Common myeloid progenitor, CD34-positive (primary cell): ENCODE data around the gene PKD2L2.
"Not testable (repeated sequence)": the region's sequence is repeated elsewhere in the genome, so short reads cannot be mapped to it uniquely, and the experiment has no call there.

Source experiments
- CTCF ChIA-PET: fragments of 350-600 bp; sonication (Branson Sonifier 250); formaldehyde crosslinking; loops from one replicate; lab custom pipeline; 2021; ENCODE audit warnings: antibody characterized with exemption; lab: Charles Lee
- POLR2A ChIA-PET: fragments of 350-600 bp; sonication (Branson Sonifier 250); formaldehyde crosslinking; loops from one replicate; lab custom pipeline; 2021; ENCODE audit warnings: antibody characterized with exemption; lab: Charles Lee
- DNase-seq, 3 donors: peaks; one replicate each; pipeline versions ENCODE4 v3.0.0 to v3.0.0-alpha.2; 2013
- H3K27ac ChIP-seq, 2 experiments: 1 replicate in 1 of 2; 2 replicates in 1 of 2; pipeline ENCODE4 v1.7.0; 2013; ENCODE audit warnings: inconsistent platforms in 2 of 2, low read length in 2 of 2, mild to moderate bottlenecking in 2 of 2, low read depth in 1 of 2, moderate library complexity in 1 of 2; ENCODE audit not compliant: severe bottlenecking in 2 of 2, insufficient read depth in 1 of 2, poor library complexity in 1 of 2
- H3K27me3 ChIP-seq, 5 experiments: replicated peaks in 2 of 5; 1 replicate in 3 of 5; 2 replicates in 2 of 5; pipeline versions ENCODE4 v1.6.1 to v1.7.0; 2013; ENCODE audit warnings: low read length in 4 of 5, mild to moderate bottlenecking in 2 of 5, moderate library complexity in 2 of 5, inconsistent platforms in 1 of 5; ENCODE audit not compliant: insufficient read depth in 5 of 5, control insufficient read depth in 4 of 5
- H3K36me3 ChIP-seq, 4 experiments: 1 replicate in 2 of 4; 2 replicates in 2 of 4; pipeline versions ENCODE4 v1.6.1 to v1.7.0; 2013; ENCODE audit warnings: low read length in 3 of 4, control low read depth in 1 of 4, mild to moderate bottlenecking in 1 of 4; ENCODE audit not compliant: control insufficient read depth in 4 of 4, insufficient read depth in 4 of 4
- H3K4me1 ChIP-seq, 4 experiments: 1 replicate in 3 of 4; 2 replicates in 1 of 4; pipeline versions ENCODE4 v1.6.1 to v1.7.1; 2013; ENCODE audit warnings: low read length in 3 of 4, mild to moderate bottlenecking in 3 of 4, control low read depth in 1 of 4, inconsistent platforms in 1 of 4, moderate library complexity in 1 of 4; ENCODE audit not compliant: control insufficient read depth in 4 of 4, insufficient read depth in 4 of 4; ENCODE audit errors: control extremely low read depth in 1 of 4
- H3K4me3 ChIP-seq, 7 experiments: 1 replicate in 4 of 7; 2 replicates in 3 of 7; pipeline versions ENCODE4 v1.5.1 to v1.7.0; 2013; ENCODE audit warnings: mild to moderate bottlenecking in 7 of 7, low read length in 6 of 7, moderate library complexity in 6 of 7, inconsistent platforms in 2 of 7, low read depth in 2 of 7, control low read depth in 1 of 7; ENCODE audit not compliant: insufficient read depth in 4 of 7, control insufficient read depth in 1 of 7; ENCODE audit errors: extremely low read depth in 1 of 7
- H3K9me3 ChIP-seq, 5 experiments: 1 replicate in 4 of 5; 2 replicates in 1 of 5; pipeline versions ENCODE4 v1.6.1 to v1.7.1; 2013; ENCODE audit warnings: low read length in 4 of 5, mild to moderate bottlenecking in 2 of 5, inconsistent platforms in 1 of 5, low read depth in 1 of 5, moderate library complexity in 1 of 5; ENCODE audit not compliant: control insufficient read depth in 4 of 5, insufficient read depth in 2 of 5; ENCODE audit errors: control extremely low read depth in 1 of 5
- WGBS: methylation state at CpG from one replicate; pipeline ENCODE4 v1.1.5; 2013; ENCODE audit not compliant: insufficient coverage; 5-methylcytosine and 5-hydroxymethylcytosine counted together

The PKD2L2 gene

GRCh38 chr5:137856916-137857862, 32.1 kb upstream of the PKD2L2 start:
- 96% methylated on average over 5 of the region's 5 CpGs for whole genome bisulfite sequencing
- Histone ChIP-seq H3K27ac (no peak overlapping the region), H3K9me3 (no peaks in the 10 kb centered on the region), H3K4me3 (no peak overlapping the region), H3K36me3 (no peaks in the 10 kb centered on the region), H3K4me1 (peaks cover 0 to 19% (median 12%) of the 10 kb centered on the region in 4 experiments), H3K27me3 (no peaks in the 10 kb centered on the region)
- CTCF ChIA-PET, result no interaction called here
- POLR2A ChIA-PET, result no interaction called here
- no peak for DNase-seq

- CTCF ChIA-PET, result no interaction called here
- peak; percentile 42 to 80 (median 80) for DNase-seq
- Histone ChIP-seq H3K27ac (no peak overlapping the region), H3K4me3 (peak overlapping the region in 2 of 7 experiments; percentile 4 to 50), H3K9me3 (no peaks in the 10 kb centered on the region), H3K27me3 (no peaks in the 10 kb centered on the region), H3K36me3 (no peaks in the 10 kb centered on the region), H3K4me1 (peaks cover 0 to 19% (median 12%) of the 10 kb centered on the region in 4 experiments)
- 20% methylated on average over 1 of the region's 3 CpGs for WGBS
- POLR2A ChIA-PET, result interaction anchor here (0.6 kb wide), 1 partner anchor 11 kb away, joined by 3 read pairs; no protein-coding TSS in a partner anchor
These were observed 30.9 kb upstream of the PKD2L2 start for GRCh38 chr5:137858223-137858916.

DNA sequence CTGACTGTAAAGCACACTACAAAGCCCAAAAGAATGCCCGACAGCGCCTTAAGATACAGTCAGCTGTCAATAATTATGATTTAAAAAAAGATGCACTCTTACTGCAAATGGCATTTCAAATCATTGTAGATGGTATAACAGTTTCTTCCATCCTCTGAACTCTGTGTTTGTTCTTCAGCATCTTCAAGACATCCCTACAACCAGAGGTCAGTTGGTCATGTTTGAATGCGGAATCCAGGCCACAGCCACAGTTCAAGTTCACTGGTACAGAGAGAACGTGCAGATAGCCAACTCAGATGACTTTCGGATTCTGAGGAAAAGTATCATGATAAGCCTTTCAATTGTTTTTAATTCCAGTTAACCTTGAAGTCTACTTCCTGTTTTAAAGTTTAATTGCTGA, 30.3 kb upstream of the PKD2L2 start:
- Histone ChIP-seq H3K9me3 (no peaks in the 10 kb centered on the region), H3K27ac (no peak overlapping the region), H3K27me3 (no peaks in the 10 kb centered on the region), H3K4me1 (peaks cover 0 to 19% (median 12%) of the 10 kb centered on the region in 4 experiments), H3K4me3 (peak overlapping the region in 1 of 7 experiments; percentile 50), H3K36me3 (no peaks in the 10 kb centered on the region)
- CTCF ChIA-PET, result no interaction called here
- POLR2A ChIA-PET, result no interaction called here
- peak in 2 of 3 donors; percentile 4 to 15 for DNase-seq
- 100% methylated on average over 2 of the region's 5 CpGs for WGBS

- Histone ChIP-seq H3K27ac (no peak overlapping the region), H3K27me3 (no peaks in the 10 kb centered on the region), H3K36me3 (peaks cover 0 to 2% (median 0%) of the 10 kb centered on the region in 4 experiments), H3K4me3 (no peak overlapping the region), H3K9me3 (no peaks in the 10 kb centered on the region), H3K4me1 (peaks cover 0 to 19% (median 12%) of the 10 kb centered on the region in 4 experiments)
- WGBS, result 80% methylated on average over 2 of the region's 3 CpGs
- CTCF ChIA-PET, result no interaction called here
- POLR2A ChIA-PET, result no interaction called here
- DNase-seq, result no peak
These were observed 27.0 kb upstream of the PKD2L2 start for GRCh38 chr5:137862251-137862650.

DNA sequence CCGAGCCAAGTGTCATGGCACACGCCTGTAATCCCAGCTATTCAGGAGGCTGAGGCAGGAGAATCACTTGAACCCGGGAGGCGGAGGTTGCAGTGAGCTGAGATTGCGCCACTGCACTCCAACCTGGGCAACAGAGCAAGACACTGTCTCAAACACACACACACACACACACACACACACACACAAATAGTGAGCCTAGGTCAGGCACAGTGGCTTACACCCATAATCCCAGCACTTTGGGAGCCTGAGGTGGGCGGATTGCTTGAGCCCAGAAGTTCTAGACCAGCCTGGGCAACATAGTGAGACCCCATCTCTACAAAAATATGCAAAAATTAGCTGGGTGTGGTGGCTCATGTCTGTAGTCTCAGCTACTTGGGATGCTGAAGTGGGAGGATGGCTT, 25.6 kb upstream of the PKD2L2 start:
- ChIA-PET POLR2A (interaction anchor here (0.8 kb wide), 1 partner anchor 26 kb away, joined by 4 read pairs; the partner anchor contains the start of gene PKD2L2), CTCF (interaction anchor here (0.7 to 0.8 kb wide), 2 partner anchors 17 to 203 kb away, joined by 3 to 4 read pairs; no protein-coding TSS in a partner anchor)
- H3K9me3 ChIP-seq, H3K4me1 ChIP-seq, H3K27me3 ChIP-seq, H3K4me3 ChIP-seq, H3K27ac ChIP-seq, DNase-seq, H3K36me3 ChIP-seq: not testable (repeated sequence)
- WGBS, result 100% methylated on average over 2 of the region's 6 CpGs

DNA sequence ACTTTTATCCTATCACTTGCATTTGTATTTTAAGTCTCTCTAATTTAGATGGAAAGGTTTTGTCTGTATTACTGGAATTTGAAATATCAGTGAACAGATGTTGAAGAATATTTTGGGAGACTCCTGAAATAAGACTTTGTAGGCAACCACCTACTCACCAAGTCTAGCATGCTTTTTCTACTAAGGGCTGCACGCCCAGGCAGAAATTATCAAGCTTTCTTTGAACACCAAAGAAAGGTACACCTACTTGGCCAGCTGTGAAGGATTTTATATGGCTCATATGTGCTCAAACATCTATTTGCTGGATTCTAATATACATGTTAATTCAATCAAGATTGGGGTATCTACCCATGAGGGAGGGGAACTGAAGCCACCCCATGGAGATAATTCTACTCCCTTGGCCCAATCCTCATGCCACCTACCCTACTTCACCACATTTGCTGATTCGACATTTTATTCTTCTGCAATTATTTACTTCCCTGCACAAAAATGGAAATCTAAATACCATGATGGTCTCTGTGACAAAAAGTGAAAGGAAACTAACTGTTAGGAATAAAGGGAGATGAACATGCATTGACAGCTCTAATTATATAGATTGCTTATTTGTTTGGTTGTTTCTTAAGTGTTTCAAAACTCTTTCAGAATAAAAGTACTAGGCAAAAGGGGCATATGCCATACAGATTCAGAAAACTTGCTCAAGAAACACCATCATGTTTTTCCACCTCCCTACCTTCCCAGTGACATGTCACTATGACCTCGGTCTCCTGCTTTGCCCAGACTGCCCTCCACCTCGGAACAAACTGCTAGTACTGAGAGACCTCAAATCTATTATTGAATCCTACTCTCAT, 22.5 kb upstream of the PKD2L2 start:
- no peak overlapping the region for H3K27ac ChIP-seq
- WGBS, result 100% methylated on average over 1 of the region's 4 CpGs
- peaks cover 0 to 1% (median under 1%) of the 10 kb centered on the region in 4 experiments for H3K4me1 ChIP-seq
- DNase-seq, result no peak
- H3K36me3 ChIP-seq, result peaks cover 0 to 2% (median 0%) of the 10 kb centered on the region in 4 experiments
- POLR2A ChIA-PET, result no interaction called here
- H3K27me3 ChIP-seq, result no peaks in the 10 kb centered on the region
- no peaks in the 10 kb centered on the region for H3K9me3 ChIP-seq
- CTCF ChIA-PET, result no interaction called here
- H3K4me3 ChIP-seq, result no peak overlapping the region
